HG02798 (cell line): ENCODE results near the gene AFDN.

ENCODE experiments used
- ATAC-seq: cut with Tn5 transposase; IDR thresholded peaks from one replicate; pipeline ENCODE4 v1.9.1; 2021; ENCODE audit warnings: mild to moderate bottlenecking; ENCODE audit not compliant: unreplicated experiment, poor library complexity

Gene AFDN

DNA sequence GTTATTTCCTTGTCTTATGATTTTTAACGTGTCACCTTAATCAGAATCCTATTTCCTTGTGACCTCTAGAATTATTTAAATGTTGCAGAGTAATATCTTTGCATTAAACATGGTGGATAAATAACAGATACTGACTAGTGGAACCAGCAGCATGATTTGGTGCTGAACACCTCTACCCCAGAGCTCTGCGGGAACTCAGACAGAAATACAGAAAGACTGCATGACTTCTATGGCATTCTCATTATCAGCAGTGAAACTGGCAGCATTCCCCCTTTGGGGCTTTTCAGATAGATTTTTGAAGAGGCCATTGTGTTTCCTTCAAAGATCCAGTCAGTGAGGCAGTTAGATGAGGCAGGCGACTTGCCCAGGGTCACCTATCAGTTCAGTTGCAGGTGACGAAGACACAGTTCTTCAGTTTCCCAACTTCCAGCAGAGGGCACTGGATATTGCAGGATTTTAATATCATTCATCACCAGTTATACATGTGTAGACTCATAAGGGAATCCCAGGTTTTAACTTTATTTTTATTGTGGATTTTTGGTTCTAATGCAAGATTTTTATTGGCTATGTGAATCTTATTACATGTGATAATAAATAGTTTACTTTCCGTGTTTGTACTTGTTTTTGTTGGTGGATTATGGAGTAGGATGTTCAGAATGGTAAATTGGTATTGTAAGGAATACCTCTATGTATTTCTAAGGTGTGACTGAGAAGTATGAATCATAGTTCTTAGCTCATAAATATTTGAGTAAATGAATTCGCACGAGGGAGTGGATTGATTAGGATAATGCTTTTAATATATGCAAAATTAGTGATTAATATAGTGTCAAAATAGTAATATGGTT lies 81.3 kb downstream of the AFDN start:
- no peak for ATAC-seq

DNA sequence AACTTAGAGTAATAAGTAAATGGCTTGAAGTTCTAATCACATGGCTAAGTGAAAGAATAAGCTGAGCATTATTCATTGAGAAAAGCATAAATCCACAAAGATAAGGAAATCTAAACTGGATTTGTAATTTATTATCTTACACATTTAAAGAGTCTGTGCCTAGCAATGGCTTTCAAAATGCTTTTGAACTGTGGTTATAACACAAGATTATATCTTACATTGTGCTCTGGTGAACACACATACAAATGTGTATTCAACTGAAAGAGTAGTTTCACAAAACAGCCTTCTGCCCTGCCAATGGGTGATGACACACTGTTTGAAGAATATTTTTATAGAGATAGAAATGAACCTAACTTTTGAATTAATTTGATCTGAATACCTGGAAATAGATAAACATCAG lies 83.3 kb downstream of the AFDN start:
- no peak for ATAC-seq

DNA sequence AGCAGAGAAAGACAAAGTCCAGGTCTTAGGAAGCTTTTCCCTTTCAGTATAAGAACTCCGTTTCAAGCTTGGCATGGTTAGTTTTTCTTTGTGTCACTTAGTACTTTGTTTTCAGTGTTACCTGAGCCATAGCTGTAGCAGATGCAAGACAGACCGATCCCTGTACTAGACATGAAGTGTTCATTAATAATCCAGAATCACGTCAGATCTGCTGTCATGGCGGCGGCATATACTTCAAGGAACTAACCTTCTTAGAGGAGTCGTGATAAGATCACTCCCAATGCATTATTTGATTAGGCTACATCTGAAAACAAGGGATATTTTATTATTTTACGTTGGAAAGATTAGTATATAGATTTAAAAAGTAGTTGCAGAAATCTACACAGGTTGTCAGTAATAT lies 83.9 kb downstream of the AFDN start:
- ATAC-seq, result no peak

DNA sequence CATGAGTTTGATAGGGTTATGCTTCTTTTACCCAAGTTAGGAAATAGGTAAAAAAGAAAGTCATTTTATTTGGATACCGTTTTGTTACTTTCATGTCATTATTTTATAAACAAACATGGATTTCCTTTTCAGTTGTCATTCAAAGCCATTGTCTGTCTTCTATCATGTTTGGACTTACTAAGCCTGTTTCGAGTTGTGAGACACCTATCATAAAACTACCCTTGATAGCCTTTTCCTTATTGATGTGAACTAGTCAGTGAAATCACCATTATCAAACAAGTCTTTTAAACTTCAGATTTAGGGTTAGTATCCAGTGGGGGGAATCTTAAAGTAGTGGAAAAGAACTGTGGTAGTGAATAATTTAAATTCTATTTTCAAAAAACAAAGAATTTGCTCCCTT lies 85.8 kb downstream of the AFDN start:
- no peak for ATAC-seq

DNA sequence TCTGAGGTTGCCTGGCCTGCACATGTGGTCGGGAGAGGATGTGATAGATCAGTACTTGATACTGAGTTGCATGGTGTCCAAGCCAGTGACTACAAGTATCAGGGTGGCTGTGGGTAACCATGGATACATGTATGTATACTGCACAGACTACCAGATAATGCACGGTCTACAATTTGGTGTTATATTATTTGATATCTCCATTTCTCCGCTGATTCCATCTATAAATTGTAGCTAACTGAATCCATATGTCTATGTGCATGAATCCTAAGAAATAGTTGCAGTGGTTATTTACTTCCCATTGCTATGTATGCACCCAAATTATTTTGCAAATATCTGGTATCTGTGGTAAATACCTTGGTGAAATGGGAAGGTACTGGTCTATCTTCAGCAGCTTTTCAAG lies 87.0 kb downstream of the AFDN start:
- no peak for ATAC-seq

DNA sequence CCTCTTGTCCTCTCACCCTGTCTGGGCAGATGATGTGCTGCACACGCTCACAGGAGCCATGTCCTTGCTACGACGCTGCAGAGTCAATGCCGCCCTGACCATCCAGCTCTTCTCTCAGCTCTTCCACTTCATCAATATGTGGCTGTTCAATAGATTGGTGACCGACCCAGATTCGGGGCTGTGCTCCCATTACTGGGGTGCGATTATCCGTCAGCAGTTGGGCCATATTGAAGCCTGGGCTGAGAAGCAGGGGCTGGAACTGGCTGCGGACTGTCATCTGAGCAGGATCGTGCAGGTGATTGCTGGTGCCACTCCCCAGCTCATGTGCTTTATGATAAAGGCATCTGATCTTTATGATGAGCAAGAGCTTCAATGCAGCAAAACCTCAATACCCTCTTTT lies 88.4 kb downstream of the AFDN start:
- no peak for ATAC-seq

DNA sequence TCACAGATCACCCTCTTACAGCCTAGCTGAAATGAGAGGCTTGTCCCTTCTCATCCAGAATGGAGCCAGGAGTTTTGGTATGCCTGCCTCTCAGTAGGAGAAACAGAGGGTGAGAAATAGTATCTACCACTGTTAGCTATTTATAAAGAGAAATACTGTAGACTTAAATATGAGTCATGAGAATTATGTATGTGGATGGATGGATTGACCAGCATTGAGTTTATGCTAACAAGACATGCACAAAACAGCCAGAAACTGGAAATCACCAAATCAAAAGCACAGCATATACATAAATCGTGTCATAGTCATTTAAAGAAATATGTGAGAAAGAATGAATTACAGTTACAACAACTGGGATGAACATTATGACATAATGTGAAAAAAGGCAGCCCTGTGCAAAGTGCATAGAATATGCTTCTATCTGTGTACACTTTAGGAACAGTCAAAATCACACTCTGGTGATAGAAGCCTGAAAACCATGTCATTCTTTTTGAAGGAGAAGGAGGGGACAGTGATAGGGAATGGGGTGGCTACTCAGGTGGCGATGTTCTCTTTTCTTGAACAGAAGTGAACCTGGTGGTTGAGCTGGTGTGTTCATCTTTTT lies 90.9 kb downstream of the AFDN start:
- ATAC-seq, result no peak

DNA sequence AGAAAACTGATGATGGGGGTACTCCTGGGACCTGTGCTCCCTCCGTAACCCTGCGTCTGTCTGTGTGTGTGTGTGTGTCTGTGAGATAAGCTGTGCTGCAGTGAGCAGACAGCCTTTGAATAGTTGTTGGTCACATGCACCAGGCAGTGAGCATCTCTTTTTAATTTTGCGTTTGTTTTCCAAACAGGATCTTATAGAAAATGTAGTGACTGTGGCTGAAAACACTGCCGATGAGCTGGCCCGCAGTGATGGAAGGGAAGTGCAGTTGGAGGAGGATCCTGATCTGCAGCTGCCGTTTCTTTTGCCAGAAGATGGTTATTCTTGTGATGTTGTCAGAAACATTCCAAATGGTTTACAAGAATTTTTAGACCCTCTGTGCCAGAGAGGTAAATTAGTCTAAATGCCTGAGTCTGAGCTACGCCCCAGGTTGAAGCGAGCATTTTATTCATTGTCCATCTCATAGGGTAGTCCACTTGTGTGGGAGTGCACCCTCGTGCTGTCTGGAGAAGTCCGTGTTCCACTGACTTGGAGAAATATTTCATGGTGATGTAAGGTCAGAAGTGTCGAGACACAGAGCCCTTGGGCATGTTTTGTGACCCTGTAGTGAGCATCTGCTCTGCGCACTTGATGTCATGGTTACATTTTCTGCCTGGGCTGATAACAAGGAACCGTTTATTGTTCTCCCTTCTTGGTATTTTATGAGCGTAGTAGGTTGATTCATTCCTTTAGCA lies 92.0 kb downstream of the AFDN start:
- no peak for ATAC-seq

DNA sequence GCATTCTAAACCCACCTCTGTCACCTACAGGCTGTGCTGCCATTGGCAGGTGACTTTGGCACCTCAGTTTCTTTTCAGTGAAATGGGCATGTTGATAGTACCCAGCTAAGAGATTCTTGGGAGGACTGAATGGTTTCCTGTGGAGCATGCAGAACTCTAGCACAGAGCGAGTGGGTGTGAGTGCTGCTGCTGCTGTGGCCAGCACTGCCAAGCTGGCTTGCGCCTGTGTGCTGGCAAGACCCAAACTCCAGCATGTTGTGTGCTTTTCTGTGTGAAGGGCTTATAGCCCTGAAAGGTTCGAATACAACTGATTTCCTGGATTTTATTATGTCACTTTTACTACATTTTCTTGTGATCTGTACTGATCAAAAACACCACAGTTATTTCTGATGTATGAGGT lies 92.6 kb downstream of the AFDN start:
- no peak for ATAC-seq

DNA sequence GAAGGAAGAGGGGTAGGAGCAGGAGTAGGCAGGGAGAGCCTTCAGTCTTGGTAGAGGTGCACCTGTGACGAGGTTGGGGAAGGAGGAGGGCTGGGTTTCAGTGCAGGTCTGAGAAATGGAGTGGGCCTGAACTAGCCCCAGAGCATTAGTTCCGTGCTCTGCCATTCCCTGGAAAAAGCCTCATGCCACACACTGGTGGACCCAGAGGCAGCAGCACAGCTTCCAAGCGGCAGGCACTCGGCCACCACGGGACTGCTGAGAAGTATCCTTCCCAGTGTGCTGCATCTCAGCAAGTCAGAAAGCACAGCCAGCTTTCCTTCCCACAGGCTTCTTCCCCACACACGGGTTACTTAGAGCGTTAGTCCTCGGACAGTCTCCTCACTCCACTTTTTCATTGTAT lies 93.5 kb downstream of the AFDN start:
- no peak for ATAC-seq

DNA sequence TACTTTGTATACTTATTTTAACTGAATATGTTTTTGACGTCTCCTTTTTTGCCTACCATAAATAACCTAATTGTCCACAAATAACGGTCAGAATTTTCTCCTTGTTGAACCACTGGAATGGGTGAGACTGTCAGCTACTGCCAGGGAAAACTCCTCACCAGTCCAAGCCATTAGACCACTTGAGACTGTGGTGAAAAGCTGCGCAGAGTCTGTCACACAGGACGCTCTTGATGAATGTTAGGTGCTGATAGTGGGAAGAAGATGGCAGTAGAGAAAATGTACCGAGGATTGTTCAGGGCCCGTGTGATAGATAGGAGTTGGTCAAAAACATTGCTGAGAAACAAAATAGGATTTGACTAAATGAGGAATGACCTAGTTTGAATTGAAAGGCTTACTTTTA lies 95.1 kb downstream of the AFDN start:
- ATAC-seq, result no peak

DNA sequence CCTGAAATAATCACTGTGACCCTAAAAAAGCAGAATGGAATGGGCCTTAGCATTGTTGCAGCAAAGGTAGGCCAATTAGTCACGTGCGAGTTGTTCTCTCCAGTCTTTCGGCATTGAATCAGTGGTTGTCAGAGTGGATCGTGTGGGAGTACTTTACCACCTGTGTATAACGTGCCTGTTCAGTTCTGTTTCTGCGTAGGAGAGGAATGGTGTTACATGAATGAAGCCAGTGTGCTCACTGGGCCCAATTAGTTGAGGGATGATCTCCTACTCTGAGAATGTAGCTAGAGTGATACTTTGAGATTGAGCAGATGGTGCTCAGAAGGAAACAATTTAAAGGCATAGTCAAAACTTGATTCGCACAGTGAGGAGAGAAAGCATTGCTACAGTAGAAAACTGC lies 98.3 kb downstream of the AFDN start:
- ATAC-seq, result no peak

DNA sequence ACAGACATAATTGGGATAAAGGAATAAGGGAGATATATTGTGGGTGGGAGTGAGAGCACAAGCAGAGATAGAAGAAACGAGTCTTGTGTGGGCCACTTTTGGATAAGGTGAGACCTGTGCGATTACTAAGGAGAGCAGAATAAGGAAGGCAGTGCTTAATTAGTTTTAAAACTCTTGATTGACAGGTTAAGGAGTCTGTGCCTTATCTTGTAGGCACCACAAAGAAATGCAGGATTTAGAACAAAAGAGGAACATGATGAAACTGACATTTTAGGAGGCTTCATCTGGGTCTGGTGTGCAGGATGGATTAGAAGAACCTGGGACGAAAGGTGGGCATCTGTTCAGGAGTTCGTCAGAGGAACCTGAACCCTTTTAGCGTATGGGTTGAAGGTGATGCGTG lies 100.5 kb downstream of the AFDN start:
- ATAC-seq, result no peak

DNA sequence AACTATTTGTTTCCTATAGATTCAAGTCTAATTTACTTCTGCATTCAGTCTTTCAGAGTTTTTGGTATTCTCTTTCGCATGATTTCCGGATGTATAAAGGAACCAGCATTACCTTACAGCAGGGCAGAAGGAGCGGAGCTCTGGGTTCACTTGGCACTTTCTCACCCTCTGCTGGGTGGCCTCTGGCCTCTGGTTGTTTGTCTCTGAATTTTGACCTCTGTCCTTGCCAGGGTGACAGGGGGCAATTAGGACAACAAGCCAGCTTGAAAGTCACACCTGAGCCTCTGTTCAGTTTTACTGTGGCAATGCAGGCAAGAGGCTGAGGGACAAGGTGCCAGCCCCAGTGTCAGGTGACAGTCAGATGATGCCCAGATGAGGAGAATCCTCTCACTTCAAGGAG lies 101.4 kb downstream of the AFDN start:
- ATAC-seq, result no peak

DNA sequence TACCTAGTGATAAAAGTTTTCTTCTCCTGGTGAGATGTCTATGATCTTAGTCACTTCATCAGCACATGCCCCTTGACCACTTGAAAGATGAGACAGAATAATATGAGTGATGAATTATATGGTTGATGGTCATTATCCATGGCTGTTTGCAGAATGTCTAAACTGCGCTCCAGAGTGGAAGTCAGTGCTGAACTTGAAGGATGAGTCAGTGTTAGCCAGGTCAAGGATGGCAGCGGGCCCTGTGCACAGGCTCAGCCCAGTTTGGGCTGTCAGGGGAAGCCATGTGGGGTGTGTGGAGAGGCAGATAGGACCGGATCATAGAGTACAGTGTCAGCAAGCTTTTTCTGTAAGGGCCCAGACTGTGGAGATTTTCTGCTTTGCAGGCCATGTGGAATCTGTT lies 103.6 kb downstream of the AFDN start:
- ATAC-seq, result no peak

DNA sequence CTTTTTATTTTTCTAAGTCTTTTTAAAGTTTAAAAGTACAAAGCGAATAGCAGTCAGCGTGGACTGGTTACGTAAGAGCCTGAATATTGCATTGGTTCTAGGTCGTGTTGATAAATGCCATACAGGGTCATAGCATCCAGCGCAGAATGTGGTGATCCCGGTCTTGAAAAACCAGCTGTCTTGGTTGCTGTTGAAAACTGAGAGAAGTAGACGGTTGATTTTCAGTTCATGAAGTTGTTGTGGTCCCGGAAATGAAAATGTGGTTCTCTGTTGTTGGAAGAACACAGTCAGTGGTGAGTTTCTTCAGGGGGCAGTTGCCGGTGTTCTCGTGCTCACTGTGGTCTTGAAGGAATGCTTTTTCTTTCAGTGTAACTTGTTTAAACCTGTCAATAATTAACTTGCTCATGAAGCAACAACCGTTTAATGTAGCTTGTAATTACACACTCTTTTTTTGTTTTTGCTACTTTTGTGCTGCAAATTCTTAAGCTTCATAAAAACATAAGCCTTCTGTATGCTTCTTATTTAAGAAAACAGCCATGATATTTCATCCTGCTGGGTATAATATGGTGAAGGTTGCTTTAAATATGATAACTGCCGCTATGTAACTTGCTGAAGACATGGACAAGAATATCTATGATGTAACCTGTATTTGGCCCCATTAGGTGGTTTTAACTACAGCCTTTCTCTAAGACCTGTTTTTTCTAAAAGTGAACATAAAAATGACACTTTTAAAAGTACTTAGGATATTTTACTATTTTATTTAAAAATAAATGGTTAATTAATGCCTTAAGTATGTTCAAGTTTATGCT lies 106.0 kb downstream of the AFDN start:
- no peak for ATAC-seq

DNA sequence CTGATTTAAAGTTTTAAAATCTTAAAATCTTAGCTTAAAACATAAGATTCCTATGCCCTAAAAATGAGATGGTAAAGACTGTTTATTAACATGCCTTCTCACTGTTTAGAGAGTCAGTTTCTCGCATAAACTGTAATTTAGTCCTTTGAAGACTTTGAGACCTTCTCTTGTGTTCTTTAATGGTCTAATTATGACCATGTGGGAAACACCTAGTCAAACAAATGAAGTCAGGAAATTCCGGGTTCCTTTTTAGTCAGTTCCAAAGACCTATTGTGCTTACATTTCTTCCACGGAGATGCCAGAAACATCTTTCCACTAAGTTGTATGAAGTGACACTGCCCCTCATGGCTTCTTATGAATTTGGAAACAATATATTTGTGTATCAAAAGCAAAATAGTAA lies 106.6 kb downstream of the AFDN start:
- no peak for ATAC-seq

DNA sequence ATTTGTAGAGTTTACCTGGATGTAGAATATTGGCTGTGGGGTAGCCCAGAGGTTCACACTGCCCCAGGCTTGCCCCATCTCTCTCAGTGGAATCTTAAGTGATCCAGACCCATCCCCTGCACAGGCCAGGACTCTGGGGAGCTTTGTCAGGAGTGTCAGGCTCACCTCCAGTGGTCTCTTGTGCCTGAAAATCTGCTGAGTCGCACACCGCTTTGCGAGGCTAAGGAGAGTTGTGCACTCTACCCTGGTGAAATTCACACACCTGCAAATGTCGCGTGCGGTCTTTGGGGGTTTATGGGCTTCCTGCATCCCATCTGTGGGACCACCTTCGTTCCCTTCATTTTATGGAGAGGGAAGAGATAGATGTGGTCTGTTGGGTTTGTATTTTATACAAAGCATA lies 107.1 kb downstream of the AFDN start:
- no peak for ATAC-seq

DNA sequence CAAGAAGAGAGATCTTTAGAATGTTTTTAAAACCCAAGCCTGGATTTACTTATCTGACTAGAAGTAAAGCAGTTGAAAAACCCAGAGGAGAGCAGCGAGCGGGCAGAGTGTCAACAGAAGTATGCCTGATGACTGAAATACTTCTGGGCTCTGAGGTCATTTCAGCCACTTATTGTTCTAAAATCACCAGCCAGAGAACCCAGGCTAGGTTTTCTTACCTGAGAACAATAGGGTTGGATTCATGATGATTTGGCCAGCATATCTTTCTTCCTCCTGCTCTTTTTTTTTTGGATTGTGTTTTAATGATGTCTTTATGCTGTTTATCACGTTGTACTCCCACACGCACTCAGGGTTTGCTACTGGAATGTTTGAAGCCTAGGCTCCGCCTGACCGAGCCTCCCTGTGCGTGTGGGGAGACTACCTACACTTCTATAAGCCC lies 107.7 kb downstream of the AFDN start:
- no peak for ATAC-seq

DNA sequence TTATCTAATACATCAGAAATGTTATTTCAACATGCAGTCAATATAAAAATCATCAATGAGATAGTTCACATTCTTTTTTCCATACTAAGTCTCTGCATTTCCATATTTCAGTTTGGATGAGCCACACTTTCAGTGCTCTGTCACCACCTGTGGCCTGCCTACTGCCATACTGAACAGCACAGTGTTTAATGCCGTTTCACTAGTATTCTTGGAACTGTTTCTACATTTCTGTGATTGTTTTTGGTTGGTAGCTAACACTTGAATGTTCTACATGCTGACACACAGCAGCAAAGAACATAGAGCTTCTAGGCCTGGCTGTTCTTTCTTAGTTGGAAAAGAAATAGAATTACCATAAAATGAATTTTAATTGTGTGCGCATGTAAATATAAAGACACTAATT lies 109.3 kb downstream of the AFDN start:
- no peak for ATAC-seq

DNA sequence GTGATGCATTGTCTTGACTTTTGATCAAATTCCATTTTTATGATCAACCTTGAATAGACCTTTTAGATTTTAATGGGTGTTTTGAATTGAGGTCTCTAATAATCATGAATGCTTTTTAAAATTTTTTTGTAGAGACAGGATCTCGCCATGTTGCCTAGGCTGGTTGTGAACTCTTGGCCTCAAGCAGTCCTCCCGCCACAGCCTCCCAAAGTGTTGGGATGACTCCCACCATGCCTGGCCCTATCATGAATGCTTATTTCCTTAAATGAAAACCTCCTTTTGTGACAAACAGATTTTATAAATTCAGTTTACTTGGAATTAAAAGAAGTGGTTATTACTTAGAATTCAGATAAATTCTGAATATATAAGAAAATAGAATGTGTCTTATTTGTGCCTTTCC lies 110.6 kb downstream of the AFDN start:
- no peak for ATAC-seq
